ENCODE measurements around the gene KCNIP1.
A peak's percentile ranks its signal among the peaks of the same experiment; 100 is the strongest.

The KCNIP1 gene

DNA sequence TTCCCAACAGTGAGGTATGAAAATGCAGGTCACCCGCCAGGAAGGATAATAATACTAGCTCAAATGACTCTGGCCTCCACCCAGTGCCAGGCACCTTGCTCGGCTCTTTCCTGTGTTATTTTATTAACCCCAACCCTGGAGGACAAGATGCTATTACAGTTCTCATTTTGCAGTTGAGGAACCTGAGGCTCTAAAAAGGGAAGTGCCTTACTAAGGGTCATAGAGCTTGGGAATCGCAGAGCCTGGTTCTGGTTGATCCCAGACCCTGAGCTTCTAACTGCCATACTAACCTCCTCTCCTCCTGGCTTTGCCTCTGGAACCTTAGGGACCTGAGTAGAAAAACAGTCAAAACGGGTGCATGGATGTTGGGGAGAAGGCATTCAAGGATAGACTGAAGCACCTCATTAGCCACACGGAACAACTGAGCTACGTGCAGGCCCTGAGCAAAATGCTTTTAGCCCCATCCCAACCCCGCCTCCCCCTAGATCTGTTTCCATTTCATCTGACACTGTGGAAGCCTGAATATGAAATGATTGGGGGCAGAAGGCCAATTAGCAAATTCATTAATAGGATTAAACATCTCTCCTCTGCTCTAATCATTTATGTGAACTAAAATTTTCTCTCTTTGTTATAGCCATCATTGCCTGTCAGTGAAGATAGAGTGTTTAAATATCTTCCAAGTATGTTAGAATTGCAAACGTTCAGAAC lies 7.9 kb downstream of the KCNIP1 start:
- H3K27me3 Mint-ChIP-seq (ENCODE audit: low read depth) = no peaks in the 10 kb centered on the region
- no peaks in the 10 kb centered on the region for H3K9me3 Mint-ChIP-seq
- peak overlapping the region in 1 of 3 experiments; percentile 1 for H3K27ac Mint-ChIP-seq
- peaks cover 28% of the 10 kb centered on the region for H3K4me1 Mint-ChIP-seq
- no peak overlapping the region for H3K4me3 Mint-ChIP-seq
- TF ChIP-seq, protein P1, sequence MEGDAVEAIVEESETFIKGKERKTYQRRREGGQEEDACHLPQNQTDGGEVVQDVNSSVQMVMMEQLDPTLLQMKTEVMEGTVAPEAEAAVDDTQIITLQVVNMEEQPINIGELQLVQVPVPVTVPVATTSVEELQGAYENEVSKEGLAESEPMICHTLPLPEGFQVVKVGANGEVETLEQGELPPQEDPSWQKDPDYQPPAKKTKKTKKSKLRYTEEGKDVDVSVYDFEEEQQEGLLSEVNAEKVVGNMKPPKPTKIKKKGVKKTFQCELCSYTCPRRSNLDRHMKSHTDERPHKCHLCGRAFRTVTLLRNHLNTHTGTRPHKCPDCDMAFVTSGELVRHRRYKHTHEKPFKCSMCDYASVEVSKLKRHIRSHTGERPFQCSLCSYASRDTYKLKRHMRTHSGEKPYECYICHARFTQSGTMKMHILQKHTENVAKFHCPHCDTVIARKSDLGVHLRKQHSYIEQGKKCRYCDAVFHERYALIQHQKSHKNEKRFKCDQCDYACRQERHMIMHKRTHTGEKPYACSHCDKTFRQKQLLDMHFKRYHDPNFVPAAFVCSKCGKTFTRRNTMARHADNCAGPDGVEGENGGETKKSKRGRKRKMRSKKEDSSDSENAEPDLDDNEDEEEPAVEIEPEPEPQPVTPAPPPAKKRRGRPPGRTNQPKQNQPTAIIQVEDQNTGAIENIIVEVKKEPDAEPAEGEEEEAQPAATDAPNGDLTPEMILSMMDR (IDR thresholded peaks at IDR 0.05; ENCODE audit: unreplicated experiment in 3 of 3) = no peak
- H3K36me3 Mint-ChIP-seq (ENCODE audit: low read depth) = no peaks in the 10 kb centered on the region

DNA sequence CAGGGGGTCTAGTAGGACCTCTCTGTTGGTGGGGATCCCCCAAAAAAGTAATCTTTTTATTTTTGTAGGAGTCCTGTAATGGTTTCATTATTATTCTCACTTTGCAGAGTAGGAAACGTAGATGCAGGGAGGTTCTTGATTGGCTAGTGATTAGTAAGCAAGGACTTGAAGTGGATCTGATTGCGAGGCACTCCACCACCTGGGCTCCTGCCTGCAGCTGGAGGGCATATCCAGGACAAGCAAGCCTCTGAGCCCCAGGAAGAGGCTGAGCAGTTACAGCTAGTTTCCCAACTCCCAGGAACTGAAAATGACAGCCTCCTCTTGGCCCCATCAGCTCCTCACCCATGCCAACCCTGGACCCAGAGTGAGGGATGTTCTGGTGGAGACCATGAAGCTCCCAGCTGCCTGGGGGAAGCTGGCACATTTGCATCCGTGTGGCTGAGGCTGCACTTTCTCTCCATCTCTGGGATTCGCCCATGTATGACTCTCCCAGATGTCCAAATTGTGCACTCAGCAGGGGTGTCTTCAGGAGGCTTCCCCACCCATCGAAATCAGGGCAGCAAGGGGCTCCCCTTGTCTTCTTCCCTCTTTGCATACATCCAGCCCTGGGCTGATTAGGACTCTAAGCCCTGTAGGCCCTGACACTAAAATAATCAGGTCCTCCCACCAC lies 10.2 kb downstream of the KCNIP1 start:
- Mint-ChIP-seq H3K4me1 (peaks cover 12% of the 10 kb centered on the region), H3K27ac (no peak overlapping the region), H3K9me3 (no peaks in the 10 kb centered on the region), H3K27me3 (ENCODE audit: low read depth) (no peaks in the 10 kb centered on the region), H3K36me3 (ENCODE audit: low read depth) (no peaks in the 10 kb centered on the region), H3K4me3 (no peak overlapping the region)
- TF ChIP-seq, protein P1 (IDR thresholded peaks at IDR 0.05; ENCODE audit: unreplicated experiment in 3 of 3) = no peak

DNA sequence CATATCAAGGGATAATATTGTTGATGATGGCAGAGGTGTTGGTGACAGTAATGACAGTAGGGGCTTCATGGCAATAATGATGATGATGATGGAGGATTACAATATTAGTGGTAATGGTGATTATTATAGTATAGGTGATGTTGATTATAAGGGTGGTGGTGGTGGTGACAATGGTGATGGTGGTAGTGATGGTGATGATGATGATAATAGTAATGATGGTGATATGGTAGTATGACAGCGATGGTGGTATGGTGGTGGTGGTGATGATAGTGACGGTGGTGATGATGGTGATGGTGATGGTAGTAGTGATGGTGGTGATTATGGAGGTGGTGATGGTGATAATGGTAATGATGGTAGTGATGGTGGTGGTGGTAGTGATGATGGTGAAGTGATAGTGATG lies 13.6 kb downstream of the KCNIP1 start:
- Mint-ChIP-seq H3K36me3 (ENCODE audit: low read depth) (no peaks in the 10 kb centered on the region), H3K27me3 (ENCODE audit: low read depth) (no peaks in the 10 kb centered on the region), H3K27ac (no peak overlapping the region), H3K4me3 (no peak overlapping the region), H3K9me3 (no peaks in the 10 kb centered on the region), H3K4me1 (peaks cover 31% of the 10 kb centered on the region)
- TF ChIP-seq, protein P1 (IDR thresholded peaks at IDR 0.05; ENCODE audit: unreplicated experiment in 3 of 3) = no peak

DNA sequence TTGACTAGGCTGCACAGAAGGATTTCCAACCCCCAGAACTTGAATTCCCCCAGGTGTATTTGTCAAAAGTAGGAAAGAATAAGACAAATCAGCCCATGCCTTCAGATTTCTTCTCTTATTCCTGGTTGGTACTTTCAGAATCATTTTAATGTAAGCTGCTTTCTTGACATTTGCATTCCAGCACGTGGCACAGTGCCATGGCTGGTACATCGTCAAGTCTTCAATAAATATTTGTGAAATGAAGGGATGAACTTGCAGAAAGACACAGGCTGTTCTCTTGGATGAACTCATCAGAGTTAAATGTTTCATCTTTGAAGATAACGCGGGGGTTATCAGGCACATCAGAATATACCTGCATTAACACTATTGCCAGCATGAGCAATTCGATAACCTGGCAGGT lies 14.5 kb downstream of the KCNIP1 start:
- no peak overlapping the region for H3K27ac Mint-ChIP-seq
- no peak overlapping the region for H3K4me3 Mint-ChIP-seq
- no peaks in the 10 kb centered on the region for H3K27me3 Mint-ChIP-seq (ENCODE audit: low read depth)

DNA sequence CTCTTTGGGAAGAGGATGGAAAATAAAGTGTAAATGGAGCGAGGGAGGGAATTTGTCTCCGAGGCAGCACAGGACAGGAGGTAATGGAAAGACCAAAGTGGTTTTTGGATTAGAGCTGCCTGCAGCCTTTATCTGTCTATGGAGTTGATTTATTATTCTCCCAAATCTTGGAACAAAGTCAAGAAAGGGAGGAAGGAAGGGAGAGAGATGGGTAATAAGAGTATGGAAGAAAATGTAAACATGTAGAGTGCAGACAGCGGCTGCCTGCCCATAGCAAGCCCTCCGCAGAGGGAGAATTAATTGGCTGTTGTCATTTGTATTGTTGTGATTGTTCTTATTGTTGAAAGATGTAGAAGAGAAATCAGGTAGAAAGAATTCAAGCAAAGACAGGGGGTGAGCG lies 15.7 kb downstream of the KCNIP1 start:
- Mint-ChIP-seq H3K4me3 (peak overlapping the region; percentile 36 to 68 (median 56)), H3K27me3 (ENCODE audit: low read depth) (peaks cover 8% of the 10 kb centered on the region), H3K4me1 (peaks cover 49% of the 10 kb centered on the region), H3K36me3 (ENCODE audit: low read depth) (no peaks in the 10 kb centered on the region), H3K9me3 (no peaks in the 10 kb centered on the region), H3K27ac (peak overlapping the region; percentile 81 to 86 (median 86))
- TF ChIP-seq, protein P1 (IDR thresholded peaks at IDR 0.05; ENCODE audit: unreplicated experiment in 3 of 3) = no peak

More for the DNA sequence above, 14.5 kb downstream of the KCNIP1 start:
- H3K36me3 Mint-ChIP-seq (ENCODE audit: low read depth) = no peaks in the 10 kb centered on the region
- peaks cover 39% of the 10 kb centered on the region for H3K4me1 Mint-ChIP-seq
- TF ChIP-seq, protein P1 (IDR thresholded peaks at IDR 0.05; ENCODE audit: unreplicated experiment in 3 of 3) = no peak
- no peaks in the 10 kb centered on the region for H3K9me3 Mint-ChIP-seq
